ENCODE data around the gene ACBD7. TPM values are rescaled to one million over a fixed set of nuclear protein-coding genes. Genes with fewer than 3 reads are reported as not detected.

ACBD7 gene
- total and polyA plus RNA-seq, 2 of the 8 experiments (the other 6 are each of a cell fraction or from before 2014, with no cell fraction given), result 9.0 to 17.8 TPM

GRCh38 chr10:15124190-15124589, 35.6 kb upstream of the ACBD7 start:
- FAIRE-seq (no peak), DNase-seq (ENCODE audit: low read depth in 1 of 2, low spot score in 2 of 2) (no peak)
- Histone ChIP-seq H3K27ac (ENCODE audit: low read depth, low read length) (no peak overlapping the region), H2BK20ac (ENCODE audit: low read length) (no peak overlapping the region), H3K23ac (ENCODE audit: insufficient read length) (no peak overlapping the region), H3K23me2 (ENCODE audit: low read depth, low read length) (no peaks in the 10 kb centered on the region), H2AFZ (ENCODE audit: low read length) (no peak overlapping the region), H3K79me2 (ENCODE audit: control insufficient read depth in 1 of 2, insufficient read depth in 2 of 2, low read length in 2 of 2) (no peaks in the 10 kb centered on the region), H3K4me1 (replicated peaks in 1 of 4; ENCODE audit: control insufficient read depth in 3 of 4, insufficient read depth in 4 of 4, low read length in 3 of 4) (no peaks in the 10 kb centered on the region), H3K79me1 (ENCODE audit: low read depth, low read length) (no peaks in the 10 kb centered on the region), H4K20me1 (replicated peaks in 1 of 2; ENCODE audit: control insufficient read depth in 1 of 2, insufficient read depth in 2 of 2, low read length in 2 of 2) (no peaks in the 10 kb centered on the region), H3K18ac (ENCODE audit: extremely low read depth, low read length) (no peak overlapping the region), H3K56ac (replicated peaks; ENCODE audit: insufficient read length, low read depth, low read length) (no peak overlapping the region), H3K4me3 (ENCODE audit: extremely low read depth in 1 of 4, insufficient read depth in 2 of 4, low read depth in 3 of 4, low read length in 4 of 4) (no peak overlapping the region), H2BK120ac (replicated peaks; ENCODE audit: low read depth, low read length) (no peak overlapping the region), H3K27me3 (replicated peaks in 1 of 4; ENCODE audit: control insufficient read depth in 3 of 4, extremely low read depth in 1 of 4, insufficient read depth in 3 of 4, low read length in 3 of 4) (no peaks in the 10 kb centered on the region), H2BK15ac (ENCODE audit: low read length) (no peak overlapping the region), H3K9me3 (ENCODE audit: insufficient read depth in 2 of 2, low read depth in 1 of 2, low read length in 1 of 2) (no peaks in the 10 kb centered on the region), H4K8ac (ENCODE audit: extremely low read depth, insufficient read depth, low read length) (no peak overlapping the region), H3K4ac (replicated peaks; ENCODE audit: insufficient read length, low read depth, low read length) (no peak overlapping the region), H4K5ac (ENCODE audit: insufficient read length, low read depth, low read length) (no peak overlapping the region), H3K9ac (replicated peaks in 1 of 4; ENCODE audit: extremely low read depth in 1 of 4, low read depth in 3 of 4, low read length in 3 of 4) (no peak overlapping the region), H2AK5ac (ENCODE audit: low read depth, low read length) (no peak overlapping the region), H2BK12ac (ENCODE audit: low read depth, low read length) (no peak overlapping the region), H3K36me3 (ENCODE audit: control insufficient read depth in 2 of 4, insufficient read depth in 4 of 4, low read length in 3 of 4) (peaks cover 0 to 16% (median 3%) of the 10 kb centered on the region in 4 experiments; a peak in 5 of 8 replicates), H3K4me2 (ENCODE audit: insufficient read depth in 1 of 2, low read depth in 2 of 2, low read length in 2 of 2) (no peak overlapping the region), H3K14ac (ENCODE audit: insufficient read length) (no peak overlapping the region), H2BK5ac (ENCODE audit: low read depth, low read length) (no peak overlapping the region), H4K91ac (replicated peaks; ENCODE audit: insufficient read length, low read length) (no peak overlapping the region)
- CTCF ChIA-PET (ENCODE audit: partially characterized antibody), result interaction anchor here (1.2 kb wide), 1 partner anchor 15 kb away, joined by 3 read pairs; no protein-coding TSS in a partner anchor
- WGBS, 2 experiments (ENCODE audit: extremely low coverage in 1 of 2, insufficient coverage in 1 of 2, insufficient read length in 1 of 2, insufficient replicate concordance in 2 of 2, low coverage in 1 of 2, low lambda C conversion rate in 2 of 2, missing lambda C conversion rate in 1 of 2), result 94% methylated on average over 9 of the region's 9 CpGs; no CpG with 5 or more reads in 1 of the 2 experiments
- POLR2A ChIA-PET (ENCODE audit: partially characterized antibody), result no interaction called here
- TF ChIP-seq RFX5 (IDR thresholded peaks at IDR 0.05; ENCODE audit: borderline replicate concordance, low read depth, low read length) (no peak), POLR2AphosphoS5 (IDR thresholded peaks at IDR 0.05; ENCODE audit: low read depth, low read length) (no peak), TCF12 (IDR thresholded peaks at IDR 0.05; ENCODE audit: low read depth, low read length) (no peak), ATF3 (IDR thresholded peaks at IDR 0.05; ENCODE audit: insufficient read depth, low read depth, low read length) (no peak), HDAC6 (IDR thresholded peaks at IDR 0.05; ENCODE audit: low read depth, low read length) (no peak)

Measured in H1 (cell line).